OCI-LY3 (cell line): Measurements from ENCODE around the gene PRR7.

ENCODE experiments used
- EZH2phosphoT487 ChIP-seq: fragments of 200-600 bp; shearing (Covaris generic); IDR thresholded peaks from 2 replicates; pipeline ENCODE4 v1.6.1; 2018; ENCODE audit warnings: antibody characterized with exemption, mixed run types, low read depth
- TF ChIP-seq, protein P1 (sequence below): fragments of 200-600, 300-600 bp; sonication (generic); IDR thresholded peaks from 2 replicates; pipeline ENCODE4 v1.5.1; 2014; ENCODE audit warnings: antibody characterized with exemption, low read length, low read depth

DNA sequence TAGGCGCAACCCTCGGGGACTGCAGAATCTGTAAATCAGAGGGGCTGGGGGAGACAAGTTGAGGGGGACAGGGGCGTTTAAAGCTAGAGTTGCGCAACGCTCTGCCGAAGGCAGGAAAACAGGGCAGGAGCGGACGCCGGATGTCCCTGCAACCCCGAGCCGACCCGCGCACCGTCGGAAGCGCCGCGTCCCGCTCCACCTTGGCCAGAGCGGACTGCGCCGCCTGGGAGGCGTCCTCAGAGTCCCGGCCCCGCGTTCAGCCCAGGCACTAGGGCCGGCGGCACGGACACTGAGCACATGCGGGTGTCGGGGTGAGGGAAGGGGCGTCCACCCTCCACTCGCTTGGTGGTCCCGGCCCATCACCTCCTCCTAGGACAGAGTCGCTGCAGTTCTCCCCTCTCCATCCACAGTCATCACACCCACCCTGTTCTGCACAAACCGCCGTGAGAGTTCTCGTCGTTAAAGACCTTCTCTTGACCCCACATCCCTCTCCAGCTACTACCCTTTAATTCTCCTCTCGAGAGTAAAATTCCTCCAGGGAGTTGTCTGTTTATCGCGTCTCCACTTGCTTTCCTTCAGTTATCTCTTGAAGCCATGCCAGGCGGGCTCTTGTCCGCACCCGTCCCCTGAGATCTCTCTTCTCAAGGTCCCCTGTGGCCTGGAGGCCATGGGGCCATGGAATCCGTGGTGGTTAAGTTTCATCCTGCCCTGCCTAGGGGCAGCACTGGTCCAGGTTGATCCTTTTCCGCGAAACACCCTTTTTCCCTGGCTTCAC lies 51.6 kb downstream of the PRR7 start:
- TF ChIP-seq, protein P1, sequence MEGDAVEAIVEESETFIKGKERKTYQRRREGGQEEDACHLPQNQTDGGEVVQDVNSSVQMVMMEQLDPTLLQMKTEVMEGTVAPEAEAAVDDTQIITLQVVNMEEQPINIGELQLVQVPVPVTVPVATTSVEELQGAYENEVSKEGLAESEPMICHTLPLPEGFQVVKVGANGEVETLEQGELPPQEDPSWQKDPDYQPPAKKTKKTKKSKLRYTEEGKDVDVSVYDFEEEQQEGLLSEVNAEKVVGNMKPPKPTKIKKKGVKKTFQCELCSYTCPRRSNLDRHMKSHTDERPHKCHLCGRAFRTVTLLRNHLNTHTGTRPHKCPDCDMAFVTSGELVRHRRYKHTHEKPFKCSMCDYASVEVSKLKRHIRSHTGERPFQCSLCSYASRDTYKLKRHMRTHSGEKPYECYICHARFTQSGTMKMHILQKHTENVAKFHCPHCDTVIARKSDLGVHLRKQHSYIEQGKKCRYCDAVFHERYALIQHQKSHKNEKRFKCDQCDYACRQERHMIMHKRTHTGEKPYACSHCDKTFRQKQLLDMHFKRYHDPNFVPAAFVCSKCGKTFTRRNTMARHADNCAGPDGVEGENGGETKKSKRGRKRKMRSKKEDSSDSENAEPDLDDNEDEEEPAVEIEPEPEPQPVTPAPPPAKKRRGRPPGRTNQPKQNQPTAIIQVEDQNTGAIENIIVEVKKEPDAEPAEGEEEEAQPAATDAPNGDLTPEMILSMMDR = no peak
- no peak for TF ChIP-seq EZH2phosphoT487
